Ishikawa (cell line): ENCODE results near the gene GMDS.

Experiments
- CEBPB ChIP-seq: IDR thresholded peaks from 2 replicates; pipeline ENCODE4 v1.6.1; 2012
- EGR1 ChIP-seq: IDR thresholded peaks from 2 replicates; pipeline ENCODE4 v1.6.1; 2012
- EP300 ChIP-seq: IDR thresholded peaks from 2 replicates; pipeline ENCODE4 v1.6.1; 2012; ENCODE audit warnings: borderline replicate concordance
- FOXM1 ChIP-seq: IDR thresholded peaks from 2 replicates; pipeline ENCODE4 v1.6.1; 2012; ENCODE audit warnings: low read depth, borderline replicate concordance
- RAD21 ChIP-seq: IDR thresholded peaks from 2 replicates; pipeline ENCODE4 v1.6.1; 2012; ENCODE audit warnings: low read depth
- TAF1 ChIP-seq: IDR thresholded peaks from 2 replicates; pipeline ENCODE4 v1.6.1; 2012; ENCODE audit warnings: low read depth, mild to moderate bottlenecking
- TEAD4 ChIP-seq: IDR thresholded peaks from 2 replicates; pipeline ENCODE4 v1.6.1; 2012
- YY1 ChIP-seq: IDR thresholded peaks from 2 replicates; pipeline ENCODE4 v1.6.1; 2012; ENCODE audit warnings: low read depth
- ZBTB7A ChIP-seq: IDR thresholded peaks from 2 replicates; pipeline ENCODE4 v1.6.1; 2012; ENCODE audit warnings: low read depth
- TF ChIP-seq, protein P1 (sequence below): IDR thresholded peaks from 2 replicates; pipeline ENCODE4 v1.6.1; 2012; ENCODE audit warnings: low read depth, mild to moderate bottlenecking
- TF ChIP-seq, protein P2 (sequence below): IDR thresholded peaks from 2 replicates; pipeline ENCODE4 v1.6.1; 2012

DNA sequence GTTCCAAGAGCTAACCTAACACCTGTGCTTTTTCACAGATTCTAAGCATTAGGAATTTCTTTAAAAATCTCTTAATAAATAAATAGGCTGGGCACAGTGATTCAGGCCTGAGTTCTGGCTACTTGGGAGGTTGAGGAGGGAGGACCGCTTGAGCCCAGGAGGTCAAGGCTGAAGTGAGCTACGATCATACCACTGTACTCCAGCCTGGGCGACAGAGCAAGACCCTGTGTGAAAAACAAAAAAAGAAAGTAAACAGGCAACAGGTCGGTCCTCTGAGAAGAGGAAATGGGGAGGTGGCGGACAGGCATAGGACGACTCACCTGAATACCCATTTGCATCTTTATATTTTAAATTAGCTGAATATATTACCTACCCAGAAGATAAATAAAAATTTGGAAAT lies 26.5 kb downstream of the GMDS start:
- no peak for TF ChIP-seq RAD21
- no peak for TF ChIP-seq EP300
- TF ChIP-seq, protein P1, sequence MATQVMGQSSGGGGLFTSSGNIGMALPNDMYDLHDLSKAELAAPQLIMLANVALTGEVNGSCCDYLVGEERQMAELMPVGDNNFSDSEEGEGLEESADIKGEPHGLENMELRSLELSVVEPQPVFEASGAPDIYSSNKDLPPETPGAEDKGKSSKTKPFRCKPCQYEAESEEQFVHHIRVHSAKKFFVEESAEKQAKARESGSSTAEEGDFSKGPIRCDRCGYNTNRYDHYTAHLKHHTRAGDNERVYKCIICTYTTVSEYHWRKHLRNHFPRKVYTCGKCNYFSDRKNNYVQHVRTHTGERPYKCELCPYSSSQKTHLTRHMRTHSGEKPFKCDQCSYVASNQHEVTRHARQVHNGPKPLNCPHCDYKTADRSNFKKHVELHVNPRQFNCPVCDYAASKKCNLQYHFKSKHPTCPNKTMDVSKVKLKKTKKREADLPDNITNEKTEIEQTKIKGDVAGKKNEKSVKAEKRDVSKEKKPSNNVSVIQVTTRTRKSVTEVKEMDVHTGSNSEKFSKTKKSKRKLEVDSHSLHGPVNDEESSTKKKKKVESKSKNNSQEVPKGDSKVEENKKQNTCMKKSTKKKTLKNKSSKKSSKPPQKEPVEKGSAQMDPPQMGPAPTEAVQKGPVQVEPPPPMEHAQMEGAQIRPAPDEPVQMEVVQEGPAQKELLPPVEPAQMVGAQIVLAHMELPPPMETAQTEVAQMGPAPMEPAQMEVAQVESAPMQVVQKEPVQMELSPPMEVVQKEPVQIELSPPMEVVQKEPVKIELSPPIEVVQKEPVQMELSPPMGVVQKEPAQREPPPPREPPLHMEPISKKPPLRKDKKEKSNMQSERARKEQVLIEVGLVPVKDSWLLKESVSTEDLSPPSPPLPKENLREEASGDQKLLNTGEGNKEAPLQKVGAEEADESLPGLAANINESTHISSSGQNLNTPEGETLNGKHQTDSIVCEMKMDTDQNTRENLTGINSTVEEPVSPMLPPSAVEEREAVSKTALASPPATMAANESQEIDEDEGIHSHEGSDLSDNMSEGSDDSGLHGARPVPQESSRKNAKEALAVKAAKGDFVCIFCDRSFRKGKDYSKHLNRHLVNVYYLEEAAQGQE, result no peak
- TF ChIP-seq TAF1, result no peak
- no peak for TF ChIP-seq ZBTB7A
- no peak for TF ChIP-seq YY1
- TF ChIP-seq EGR1, result no peak
- TF ChIP-seq FOXM1, result no peak
- no peak for TF ChIP-seq TEAD4
- TF ChIP-seq, protein P2, sequence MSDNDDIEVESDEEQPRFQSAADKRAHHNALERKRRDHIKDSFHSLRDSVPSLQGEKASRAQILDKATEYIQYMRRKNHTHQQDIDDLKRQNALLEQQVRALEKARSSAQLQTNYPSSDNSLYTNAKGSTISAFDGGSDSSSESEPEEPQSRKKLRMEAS, result no peak
- TF ChIP-seq CEBPB, result no peak
